Stimulated activated CD8-positive, alpha-beta memory T cell treated with anti-CD3 and anti-CD28 coated beads, Interleukin-7, amount 100 ng/mL, for 4 hours (primary cell): Measurements from ENCODE around the gene EPB41L2.
A peak's percentile ranks its signal among the peaks of the same experiment; 100 is the strongest.

Source experiments
- DNase-seq, 2 donors: peaks; one replicate each; pipeline ENCODE4 v3.0.0-alpha.2; 2020; ENCODE audit warnings: low read depth in 2 of 2

EPB41L2 gene

GRCh38 chr6:130908958-130909357 is 154.1 kb downstream of the EPB41L2 start:
- DNase-seq: no peak

- no peak for DNase-seq
These were observed 154.9 kb downstream of the EPB41L2 start for GRCh38 chr6:130908188-130908587.

GRCh38 chr6:130907687-130908086 is 155.4 kb downstream of the EPB41L2 start:
- no peak for DNase-seq

- no peak for DNase-seq
These were observed 156.2 kb downstream of the EPB41L2 start for GRCh38 chr6:130906736-130907381.

- no peak for DNase-seq
These were observed 159.4 kb downstream of the EPB41L2 start for GRCh38 chr6:130903602-130904001.

GRCh38 chr6:130903007-130903406 is 160.0 kb downstream of the EPB41L2 start:
- DNase-seq: no peak

GRCh38 chr6:130900913-130901312 is 162.1 kb downstream of the EPB41L2 start:
- no peak for DNase-seq

GRCh38 chr6:130896249-130896648 is 166.8 kb downstream of the EPB41L2 start:
- DNase-seq: no peak

- DNase-seq: no peak
These were observed 167.5 kb downstream of the EPB41L2 start for GRCh38 chr6:130895516-130895915.

- DNase-seq: no peak
These were observed 169.3 kb downstream of the EPB41L2 start for GRCh38 chr6:130893766-130894165.

- no peak for DNase-seq
These were observed 169.8 kb downstream of the EPB41L2 start for GRCh38 chr6:130893277-130893676.

- no peak for DNase-seq
These were observed 172.5 kb downstream of the EPB41L2 start for GRCh38 chr6:130890521-130890971.

GRCh38 chr6:130889423-130889822 is 173.6 kb downstream of the EPB41L2 start:
- no peak for DNase-seq

GRCh38 chr6:130888246-130888645 is 174.8 kb downstream of the EPB41L2 start:
- DNase-seq: no peak

- DNase-seq: no peak
These were observed 176.1 kb downstream of the EPB41L2 start for GRCh38 chr6:130886966-130887365.

GRCh38 chr6:130885392-130886192 is 177.5 kb downstream of the EPB41L2 start:
- DNase-seq: peak; percentile 23 to 72

- DNase-seq: no peak
These were observed 180.7 kb downstream of the EPB41L2 start for GRCh38 chr6:130882370-130882769.

- DNase-seq: no peak
These were observed 183.2 kb downstream of the EPB41L2 start for GRCh38 chr6:130879826-130880225.

GRCh38 chr6:130873746-130874145 is 189.3 kb downstream of the EPB41L2 start:
- DNase-seq: no peak

- peak; percentile 49 to 55 for DNase-seq
These were observed 190.6 kb downstream of the EPB41L2 start for GRCh38 chr6:130872250-130873095.

GRCh38 chr6:130870179-130870880 is 192.7 kb downstream of the EPB41L2 start:
- no peak for DNase-seq

- no peak for DNase-seq
These were observed 193.4 kb downstream of the EPB41L2 start for GRCh38 chr6:130869681-130870080.
